Activated CD4-positive, alpha-beta memory T cell treated with anti-CD3 and anti-CD28 coated beads for 36 hours (primary cell): ENCODE results near the gene EIF2S3B. TPM values are rescaled to one million over a fixed set of nuclear protein-coding genes. Genes with fewer than 3 reads are reported as not detected.
A peak's percentile ranks its signal among the peaks of the same experiment; 100 is the strongest.
"Not testable (repeated sequence)": the region's sequence is repeated elsewhere in the genome, so short reads cannot be mapped to it uniquely, and the experiment has no call there.

Experiments used
- CTCF ChIA-PET: fragments of 350-600 bp; sonication (Branson Sonifier 250); formaldehyde crosslinking; loops from one replicate; lab custom pipeline; 2021; ENCODE audit warnings: antibody characterized with exemption, inconsistent platforms; lab: Charles Lee
- POLR2A ChIA-PET: fragments of 350-600 bp; sonication (Branson Sonifier 250); formaldehyde crosslinking; loops from one replicate; lab custom pipeline; 2021; ENCODE audit warnings: antibody characterized with exemption; lab: Charles Lee
- DNase-seq: peaks from one replicate; pipeline ENCODE4 v3.0.0-alpha.2; 2020
- H3K27ac Mint-ChIP-seq: one replicate; pipeline ENCODE4 v1.8.0; 2021; ENCODE audit warnings: mixed read lengths
- H3K27me3 Mint-ChIP-seq: one replicate; pipeline ENCODE4 v1.8.0; 2021; ENCODE audit warnings: mixed read lengths
- H3K36me3 Mint-ChIP-seq: one replicate; pipeline ENCODE4 v1.8.0; 2021; ENCODE audit warnings: mixed read lengths
- H3K4me1 Mint-ChIP-seq: one replicate; pipeline ENCODE4 v1.8.0; 2021; ENCODE audit warnings: low read depth, mixed read lengths
- H3K4me3 Mint-ChIP-seq: one replicate; pipeline ENCODE4 v1.8.0; 2021; ENCODE audit warnings: mild to moderate bottlenecking, mixed read lengths
- H3K9me3 Mint-ChIP-seq: one replicate; pipeline ENCODE4 v1.8.0; 2021; ENCODE audit warnings: mixed read lengths
- intact Hi-C: fragments of 100-400 bp; cut with micrococcal nuclease; formaldehyde crosslinking; loops from one replicate; pipeline ENCODE4 v1.15.1; 2023
- total RNA-seq, 2 experiments: library from RNA; stranded (reverse); gene quantifications; one replicate each; pipeline ENCODE4 v1.2.3, GENCODE V29; 2021

The EIF2S3B gene
- total RNA-seq, result 1 to 10 TPM; 2.1 to 2.3 TPM

DNA sequence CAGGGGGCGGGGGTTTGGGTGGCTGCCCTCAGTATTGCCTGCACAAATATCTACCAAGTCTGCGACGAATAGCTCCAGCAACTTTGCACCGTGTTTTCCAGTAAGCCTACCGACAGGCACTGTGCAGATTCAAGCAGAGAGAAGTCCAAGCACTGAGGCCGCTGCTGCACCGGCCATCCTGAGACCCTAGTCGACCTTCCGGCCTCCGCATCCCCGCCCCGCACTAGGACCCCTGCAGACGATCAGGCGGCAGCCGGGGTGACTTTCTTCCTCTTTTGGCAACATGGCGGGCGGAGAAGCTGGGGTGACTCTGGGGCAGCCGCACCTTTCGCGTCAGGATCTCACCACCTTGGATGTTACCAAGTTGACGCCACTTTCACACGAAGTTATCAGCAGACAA, at the start of gene EIF2S3B:
TSS of gene EIF2S3B (plus strand) at position 271 of the 400 bp plus-strand sequence. CDS start at position 284, 13 bp downstream.
- no peak for DNase-seq
- Mint-ChIP-seq H3K4me1 (peaks cover 2% of the 10 kb centered on the region), H3K36me3 (no peaks in the 10 kb centered on the region), H3K27me3 (peaks cover 23% of the 10 kb centered on the region), H3K27ac (no peak within 1 kb of the TSS), H3K4me3 (no peak within 1 kb of the TSS), H3K9me3 (no peaks in the 10 kb centered on the region)
- POLR2A ChIA-PET, result no interaction called here
- CTCF ChIA-PET, result no interaction called here
- intact Hi-C loops, result no loop called here

DNA sequence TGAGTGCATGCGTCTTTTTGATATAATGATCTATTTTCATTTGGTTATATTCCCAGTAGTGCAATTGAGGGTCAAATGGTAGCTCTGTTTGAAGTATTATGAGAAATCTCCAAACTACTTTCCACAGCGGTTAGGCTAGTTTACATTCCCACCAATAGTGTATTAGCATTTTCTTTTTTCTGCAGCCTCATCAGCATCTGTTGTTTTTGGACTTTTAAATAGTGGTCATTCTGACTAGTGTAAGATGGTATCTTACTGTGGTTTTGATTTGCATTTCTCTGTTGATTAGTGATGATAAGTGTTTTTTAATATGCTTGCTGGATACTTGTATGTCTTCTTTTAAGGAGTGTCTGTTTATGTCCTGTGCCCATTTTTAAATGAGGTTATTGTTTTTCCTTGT, 48.8 kb upstream of the EIF2S3B start:
- H3K27me3 Mint-ChIP-seq, result peaks cover 2% of the 10 kb centered on the region
- DNase-seq, result no peak
- H3K27ac Mint-ChIP-seq, result no peak overlapping the region
- CTCF ChIA-PET, result no interaction called here
- H3K36me3 Mint-ChIP-seq, result peaks cover 4% of the 10 kb centered on the region
- POLR2A ChIA-PET, result no interaction called here
- intact Hi-C loops, result no loop called here
- no peaks in the 10 kb centered on the region for H3K4me1 Mint-ChIP-seq
- H3K9me3 Mint-ChIP-seq, result peaks cover 26% of the 10 kb centered on the region
- H3K4me3 Mint-ChIP-seq, result no peak overlapping the region

DNA sequence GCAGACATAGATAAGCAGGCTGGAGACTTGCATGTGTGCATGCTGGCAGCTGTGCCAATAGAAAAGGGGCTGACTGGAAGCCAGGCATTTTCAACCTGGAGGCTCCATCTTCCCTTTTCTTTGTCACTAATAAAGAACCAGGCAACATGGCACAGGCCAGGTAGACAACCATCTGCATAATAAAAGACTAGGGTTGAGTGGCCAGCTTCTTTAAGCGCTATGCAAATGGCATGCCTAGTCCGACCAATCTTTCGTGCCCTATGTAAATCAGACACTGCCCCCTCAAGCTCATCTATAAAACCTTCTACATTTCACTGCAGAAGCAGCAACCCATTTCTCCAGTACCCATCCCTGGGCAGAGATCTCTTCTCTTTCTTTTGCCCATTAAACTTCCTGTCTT, 47.9 kb upstream of the EIF2S3B start:
- Mint-ChIP-seq H3K27ac (no peak overlapping the region), H3K9me3 (peaks cover 26% of the 10 kb centered on the region), H3K27me3 (peaks cover 6% of the 10 kb centered on the region), H3K4me3 (no peak overlapping the region), H3K36me3 (peaks cover 4% of the 10 kb centered on the region), H3K4me1 (no peaks in the 10 kb centered on the region)
- CTCF ChIA-PET, result no interaction called here
- intact Hi-C loops, result no loop called here
- no peak for DNase-seq
- POLR2A ChIA-PET, result no interaction called here

DNA sequence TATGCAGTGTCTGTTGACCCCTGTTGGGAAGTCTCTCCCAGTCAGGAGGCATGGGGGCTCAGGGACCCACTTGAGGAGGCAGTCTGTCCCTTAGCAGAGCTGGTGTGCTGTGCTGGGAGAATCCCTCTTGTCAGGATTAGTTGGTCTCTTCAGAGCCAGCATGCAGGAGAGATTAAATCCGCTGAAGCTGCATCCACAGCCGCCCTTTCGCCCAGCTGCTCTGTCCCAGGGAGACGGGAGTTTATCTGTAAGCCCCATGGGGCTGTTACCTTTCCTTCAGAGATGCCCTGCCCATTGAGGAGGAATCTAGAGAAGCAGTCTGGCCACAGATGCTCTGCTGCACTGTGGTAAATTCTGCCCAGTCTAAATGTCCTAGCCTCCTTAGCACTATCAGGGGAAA, 39.4 kb upstream of the EIF2S3B start:
- Mint-ChIP-seq H3K4me1 (no peaks in the 10 kb centered on the region), H3K27me3 (peaks cover 46% of the 10 kb centered on the region), H3K9me3 (no peaks in the 10 kb centered on the region), H3K27ac (no peak overlapping the region), H3K4me3 (no peak overlapping the region), H3K36me3 (no peaks in the 10 kb centered on the region)
- no peak for DNase-seq
- POLR2A ChIA-PET, result no interaction called here
- CTCF ChIA-PET, result no interaction called here
- intact Hi-C loops, result no loop called here

DNA sequence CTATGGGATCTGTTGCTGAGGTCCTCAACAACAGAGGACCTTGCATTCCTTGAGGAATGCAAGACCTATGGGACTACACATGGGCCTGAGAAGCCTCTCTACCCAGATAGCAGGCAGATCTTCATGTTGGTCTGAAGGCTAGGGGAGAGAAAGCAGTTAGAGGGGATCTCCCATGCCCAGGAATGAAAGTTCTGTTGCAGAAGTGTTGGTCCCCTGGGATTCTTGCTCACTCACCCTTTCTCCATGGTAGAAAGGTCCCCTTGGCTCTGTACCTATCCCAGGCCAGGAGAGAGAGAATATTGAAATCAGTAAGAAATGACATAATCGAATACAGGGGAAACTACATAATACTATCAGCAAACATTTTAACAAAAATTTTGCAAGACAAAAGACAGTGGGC, 36.0 kb upstream of the EIF2S3B start:
- POLR2A ChIA-PET, result no interaction called here
- H3K27me3 Mint-ChIP-seq, result peaks cover 29% of the 10 kb centered on the region
- no peak overlapping the region for H3K27ac Mint-ChIP-seq
- intact Hi-C loops, result no loop called here
- H3K36me3 Mint-ChIP-seq, result no peaks in the 10 kb centered on the region
- DNase-seq, result no peak
- no peak overlapping the region for H3K4me3 Mint-ChIP-seq
- peaks cover 11% of the 10 kb centered on the region for H3K9me3 Mint-ChIP-seq
- CTCF ChIA-PET, result no interaction called here
- no peaks in the 10 kb centered on the region for H3K4me1 Mint-ChIP-seq

DNA sequence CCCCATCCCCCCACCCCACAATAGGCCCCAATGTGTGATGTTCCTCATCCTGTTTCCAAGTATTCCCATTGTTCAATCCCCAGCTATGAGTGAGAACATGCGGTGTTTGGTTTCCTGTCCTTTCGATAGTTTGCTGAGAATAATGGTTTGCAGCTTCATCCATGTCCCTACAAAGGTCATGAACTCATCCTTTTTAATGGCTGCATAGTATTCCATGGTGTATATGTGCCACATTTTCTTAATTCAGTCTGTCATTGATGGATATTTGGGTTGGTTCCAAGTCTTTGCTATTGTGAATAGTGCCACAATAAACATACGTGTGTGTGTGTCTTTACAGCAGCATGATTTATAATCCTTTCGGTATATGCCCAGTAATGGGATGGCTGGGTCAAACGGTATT, 32.9 kb upstream of the EIF2S3B start:
- DNase-seq, H3K4me3 Mint-ChIP-seq, H3K4me1 Mint-ChIP-seq, intact Hi-C loops, POLR2A ChIA-PET, CTCF ChIA-PET, H3K27ac Mint-ChIP-seq, H3K36me3 Mint-ChIP-seq: not testable (repeated sequence)
- peaks cover 14% of the 10 kb centered on the region for H3K9me3 Mint-ChIP-seq
- H3K27me3 Mint-ChIP-seq, result peaks cover 12% of the 10 kb centered on the region

DNA sequence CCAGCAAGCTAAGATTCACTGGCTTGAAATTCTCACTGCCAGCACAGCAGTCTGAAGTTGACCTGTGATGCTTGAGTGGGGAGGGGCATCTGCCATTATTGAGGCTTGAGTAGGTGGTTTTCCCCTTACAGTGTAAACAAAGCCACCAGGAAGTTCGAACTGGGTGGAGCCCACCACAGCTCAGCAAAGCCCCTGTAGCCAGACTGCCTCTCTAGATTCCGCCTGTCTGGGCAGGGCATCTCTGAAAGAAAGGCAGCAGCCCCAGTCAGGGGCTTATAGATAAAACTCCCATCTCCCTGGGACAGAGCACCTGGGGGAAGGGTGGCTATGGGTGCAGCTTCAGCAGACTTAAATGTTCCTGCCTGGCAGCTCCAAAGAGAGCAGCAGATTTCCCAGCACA, 23.8 kb upstream of the EIF2S3B start:
- peaks cover 24% of the 10 kb centered on the region for H3K27me3 Mint-ChIP-seq
- H3K4me3 Mint-ChIP-seq, H3K4me1 Mint-ChIP-seq, H3K36me3 Mint-ChIP-seq, DNase-seq, intact Hi-C loops, H3K9me3 Mint-ChIP-seq, H3K27ac Mint-ChIP-seq, CTCF ChIA-PET: not testable (repeated sequence)
- POLR2A ChIA-PET, result interaction anchor here (1.1 kb wide), 1 partner anchor 33 kb away, joined by 3 read pairs; no protein-coding TSS in a partner anchor

DNA sequence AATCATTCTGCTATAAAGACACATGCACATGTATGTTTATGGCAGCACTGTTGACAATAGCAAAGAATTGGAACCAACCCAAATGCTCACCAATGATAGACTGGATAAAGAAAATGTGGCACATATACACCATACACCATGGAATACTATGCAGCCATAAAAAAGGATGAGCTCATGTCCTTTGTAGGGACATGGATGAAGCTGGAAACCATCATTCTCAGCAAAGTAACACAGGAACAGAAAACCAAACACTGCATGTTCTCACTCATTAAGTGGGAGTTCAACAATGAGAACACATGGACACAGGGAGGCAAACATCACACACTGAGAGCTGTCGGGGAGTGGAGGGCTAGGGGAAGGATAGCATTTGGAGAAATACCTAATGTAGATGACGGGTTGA, 18.4 kb upstream of the EIF2S3B start:
- H3K27me3 Mint-ChIP-seq, result peaks cover 24% of the 10 kb centered on the region
- DNase-seq, H3K27ac Mint-ChIP-seq, POLR2A ChIA-PET, intact Hi-C loops, H3K36me3 Mint-ChIP-seq, CTCF ChIA-PET, H3K4me3 Mint-ChIP-seq, H3K9me3 Mint-ChIP-seq, H3K4me1 Mint-ChIP-seq: not testable (repeated sequence)

DNA sequence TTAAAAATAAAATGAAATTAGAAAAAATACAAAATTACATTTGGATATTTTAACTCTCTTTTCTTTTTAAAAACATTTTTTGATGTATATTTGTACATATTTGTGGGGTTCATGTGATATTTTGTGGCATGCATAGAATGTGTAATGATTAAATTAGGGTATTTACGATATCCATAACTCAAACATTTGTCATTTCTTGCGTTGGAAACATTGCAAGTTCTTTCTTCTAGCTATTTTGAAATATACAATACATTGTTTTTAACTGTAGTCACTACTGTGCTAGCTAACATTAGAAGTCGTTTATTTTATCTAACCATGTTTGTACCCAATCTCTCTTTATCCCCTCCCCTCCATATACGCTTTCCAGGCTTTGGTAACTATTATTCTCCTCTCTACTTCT, 13.9 kb upstream of the EIF2S3B start:
- H3K4me3 Mint-ChIP-seq, result no peak overlapping the region
- no peak overlapping the region for H3K27ac Mint-ChIP-seq
- H3K36me3 Mint-ChIP-seq, result peaks cover 2% of the 10 kb centered on the region
- H3K27me3 Mint-ChIP-seq, result peaks cover 26% of the 10 kb centered on the region
- POLR2A ChIA-PET, result no interaction called here
- peaks cover 3% of the 10 kb centered on the region for H3K9me3 Mint-ChIP-seq
- intact Hi-C loops, result no loop called here
- CTCF ChIA-PET, result no interaction called here
- no peak for DNase-seq
- no peaks in the 10 kb centered on the region for H3K4me1 Mint-ChIP-seq

DNA sequence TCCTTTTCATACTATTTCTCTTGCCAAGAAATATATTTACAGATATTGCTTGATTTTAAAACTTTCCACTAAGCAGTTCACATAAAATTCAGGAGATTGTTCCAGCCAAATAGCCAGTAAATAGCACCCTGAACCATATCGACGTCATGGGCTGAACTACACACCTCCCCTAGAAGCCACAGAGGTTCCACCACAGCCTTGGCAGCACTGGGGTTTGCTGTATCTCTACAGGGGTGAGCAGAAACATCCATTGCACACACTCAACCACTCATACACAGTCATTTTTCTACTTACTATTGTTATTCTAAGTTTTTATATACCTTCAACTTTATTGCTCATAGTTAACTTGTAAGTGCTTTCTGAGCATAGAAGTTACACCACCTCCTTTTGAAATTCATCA, 8.1 kb upstream of the EIF2S3B start:
- intact Hi-C loops, result loop anchor here (1.0 to 2.0 kb wide), 2 partner anchors 43 to 193 kb away; no protein-coding TSS in a partner anchor
- no peaks in the 10 kb centered on the region for H3K36me3 Mint-ChIP-seq
- ChIA-PET CTCF (no interaction called here), POLR2A (no interaction called here)
- no peak overlapping the region for H3K4me3 Mint-ChIP-seq
- no peak overlapping the region for H3K27ac Mint-ChIP-seq
- H3K4me1 Mint-ChIP-seq, result peaks cover 5% of the 10 kb centered on the region
- peak; percentile 53 for DNase-seq
- H3K9me3 Mint-ChIP-seq, result no peaks in the 10 kb centered on the region
- peaks cover 29% of the 10 kb centered on the region for H3K27me3 Mint-ChIP-seq

DNA sequence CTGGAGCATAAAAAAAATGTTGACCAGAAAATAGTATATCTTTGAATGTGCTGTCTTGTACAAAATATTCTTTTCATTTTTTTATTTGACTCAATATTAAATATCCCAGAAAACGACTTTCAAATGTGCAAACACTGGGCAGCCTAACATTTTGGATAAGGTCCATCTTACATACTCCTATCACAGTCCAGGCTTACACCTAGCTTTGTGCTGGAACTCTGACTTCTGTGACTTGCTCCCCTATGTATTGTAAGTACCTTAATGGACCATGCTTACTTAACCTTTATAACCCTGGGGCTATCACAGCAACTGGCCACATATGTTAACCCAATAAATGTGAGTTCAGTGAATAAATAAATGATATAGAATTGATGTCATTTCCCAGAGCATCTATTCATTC, 7.6 kb upstream of the EIF2S3B start:
- POLR2A ChIA-PET, result no interaction called here
- Mint-ChIP-seq H3K27me3 (peaks cover 31% of the 10 kb centered on the region), H3K4me1 (peaks cover 5% of the 10 kb centered on the region), H3K9me3 (no peaks in the 10 kb centered on the region), H3K4me3 (no peak overlapping the region), H3K27ac (no peak overlapping the region), H3K36me3 (no peaks in the 10 kb centered on the region)
- intact Hi-C loops, result loop anchor here (2.0 kb wide), 1 partner anchor 43 kb away; no protein-coding TSS in a partner anchor
- CTCF ChIA-PET, result no interaction called here
- no peak for DNase-seq

DNA sequence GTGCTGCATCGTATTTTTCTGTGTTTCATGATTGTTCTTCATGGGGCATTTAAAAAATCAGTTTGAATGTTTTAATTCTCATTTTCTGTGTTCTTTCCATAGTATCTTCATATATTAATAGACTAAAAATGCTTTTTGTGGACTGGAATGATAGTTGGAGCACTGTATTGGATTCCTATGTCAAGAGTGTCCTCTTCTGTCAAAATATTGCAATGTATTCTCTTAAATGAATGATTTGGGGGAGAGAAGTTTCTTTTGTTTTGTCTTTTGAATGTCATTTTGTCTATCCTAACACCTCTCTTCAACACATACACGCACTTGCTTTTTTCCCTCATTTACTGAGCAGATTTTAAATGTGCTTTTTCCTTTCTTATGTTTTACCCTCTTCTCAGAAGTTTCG, 4.7 kb upstream of the EIF2S3B start:
- H3K9me3 Mint-ChIP-seq, result no peaks in the 10 kb centered on the region
- H3K36me3 Mint-ChIP-seq, result no peaks in the 10 kb centered on the region
- intact Hi-C loops, result no loop called here

DNA sequence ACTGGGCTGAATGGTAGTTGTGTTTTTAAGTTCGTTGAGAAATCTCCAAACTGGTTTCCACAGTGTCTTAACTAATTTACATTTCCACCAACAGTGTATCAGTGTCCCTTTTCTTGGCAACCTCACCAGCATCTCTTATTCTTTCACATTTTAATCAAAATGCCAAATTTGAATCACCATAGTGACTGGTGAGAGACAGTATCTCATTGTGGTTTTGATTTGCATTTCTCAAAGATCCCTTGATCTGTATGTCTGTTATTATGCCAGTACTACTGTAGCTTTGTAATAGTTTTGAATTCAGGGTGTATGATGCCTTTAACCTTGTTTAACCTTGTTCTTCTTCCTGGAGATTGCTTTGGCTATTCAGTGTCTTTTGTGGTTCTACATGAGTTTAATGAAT, 2.2 kb upstream of the EIF2S3B start:
- no peak for DNase-seq
- peaks cover 23% of the 10 kb centered on the region for H3K27me3 Mint-ChIP-seq
- H3K27ac Mint-ChIP-seq, result no peak overlapping the region
- intact Hi-C loops, result no loop called here
- H3K4me3 Mint-ChIP-seq, result no peak overlapping the region
- H3K36me3 Mint-ChIP-seq, result no peaks in the 10 kb centered on the region
- peaks cover 7% of the 10 kb centered on the region for H3K4me1 Mint-ChIP-seq
- ChIA-PET POLR2A (no interaction called here), CTCF (no interaction called here)
- no peaks in the 10 kb centered on the region for H3K9me3 Mint-ChIP-seq

More for the DNA sequence above, 4.7 kb upstream of the EIF2S3B start:
- ChIA-PET POLR2A (no interaction called here), CTCF (no interaction called here)
- H3K27me3 Mint-ChIP-seq, result peaks cover 24% of the 10 kb centered on the region
- H3K4me1 Mint-ChIP-seq, result peaks cover 7% of the 10 kb centered on the region
- no peak overlapping the region for H3K27ac Mint-ChIP-seq
- no peak overlapping the region for H3K4me3 Mint-ChIP-seq
- DNase-seq, result no peak
